HepG2 (cell line): ENCODE results near the gene LDAH. TPM values are rescaled to one million over a fixed set of nuclear protein-coding genes. Genes with fewer than 3 reads are reported as not detected.
A peak's percentile ranks its signal among the peaks of the same experiment; 100 is the strongest.

Experiments
- ATAC-seq: fragments of 200-7000 bp; cut with Tn5 transposase; 3 replicates; pipeline ENCODE4 v1.9.1; 2020; ENCODE audit warnings: mild to moderate bottlenecking, moderate library complexity
- BruUV-seq: library from RNA; stranded (reverse); fragments of 400-500 nt; replicated peaks from 2 replicates; lab custom pipeline; 2021; lab: Mats Ljungman, UMichigan
- CTCF ChIA-PET: fragments of 300-600 bp; formaldehyde crosslinking; extraction: SDS; loops from one replicate; lab custom pipeline; 2021; ENCODE audit warnings: low total read pairs, inconsistent platforms, low intra/inter-chr PET ratio; lab: Yijun Ruan, JAX
- POLR2A ChIA-PET: fragments of 350-600 bp; sonication (Branson Sonifier 250); formaldehyde crosslinking; loops from one replicate; lab custom pipeline; 2020; ENCODE audit warnings: antibody characterized with exemption, inconsistent platforms; lab: Yijun Ruan, JAX
- DNase-seq: peaks from one replicate; pipeline ENCODE4 v3.0.0-alpha.2; 2015; ENCODE audit warnings: low spot score
- FAIRE-seq: peaks from 3 replicates; lab custom pipeline; 2011; peaks lifted over from hg19 to GRCh38; lab: Jason Lieb, UNC
- H2AFZ ChIP-seq: one replicate; pipeline ENCODE4 v1.6.1; 2011; ENCODE audit warnings: low read length, inconsistent platforms
- H3K27ac ChIP-seq: fragments of 300-600 bp; 3 replicates; pipeline ENCODE4 v1.8.0; 2011; ENCODE audit warnings: mixed run types, mild to moderate bottlenecking, mixed read lengths, low read length, inconsistent platforms; ENCODE audit not compliant: insufficient read depth; ENCODE audit errors: extremely low read length
- H3K27me3 ChIP-seq, 2 experiments: fragments of 200-600 bp in 1 of 2; 2 replicates in 1 of 2; 3 replicates in 1 of 2; pipeline versions ENCODE4 v1.6.0 to v1.8.0; 2011; ENCODE audit warnings: low read length in 2 of 2, mild to moderate bottlenecking in 2 of 2, moderate library complexity in 2 of 2, inconsistent platforms in 1 of 2; ENCODE audit not compliant: insufficient read depth in 2 of 2, control insufficient read depth in 1 of 2
- H3K36me3 ChIP-seq, 2 experiments: fragments of 200-600 bp in 1 of 2; replicated peaks in 1 of 2; 2 replicates in 1 of 2; 3 replicates in 1 of 2; pipeline versions ENCODE4 v1.5.1 to v1.8.0; 2011; ENCODE audit warnings: low read length in 2 of 2, inconsistent platforms in 1 of 2; ENCODE audit not compliant: insufficient read depth in 2 of 2, control insufficient read depth in 1 of 2
- H3K4me1 ChIP-seq: 2 replicates; pipeline ENCODE4 v1.5.1; 2012; ENCODE audit warnings: low read length, inconsistent platforms; ENCODE audit not compliant: insufficient read depth
- H3K4me2 ChIP-seq: 2 replicates; pipeline ENCODE4 v1.6.0; 2011; ENCODE audit warnings: low read depth, low read length, inconsistent platforms
- H3K4me3 ChIP-seq, 3 experiments: fragments of 200-600 bp in 1 of 3; sonication (generic), shearing (Covaris generic) in 1 of 3; replicated peaks in 1 of 3; 2 replicates each; pipeline ENCODE4 v1.5.1; 2011 to 2016; ENCODE audit warnings: low read length in 3 of 3, inconsistent platforms in 2 of 3, low read depth in 2 of 3, mild to moderate bottlenecking in 2 of 3, control low read depth in 1 of 3, mixed read lengths in 1 of 3; ENCODE audit not compliant: insufficient read depth in 1 of 3
- H3K79me2 ChIP-seq: one replicate; pipeline ENCODE4 v1.6.1; 2011; ENCODE audit warnings: low read length, inconsistent platforms; ENCODE audit not compliant: insufficient read depth
- H3K9ac ChIP-seq: 2 replicates; pipeline ENCODE4 v1.6.0; 2011; ENCODE audit warnings: mild to moderate bottlenecking, low read depth, low read length, inconsistent platforms; ENCODE audit not compliant: insufficient read depth
- H3K9me3 ChIP-seq: 2 replicates; pipeline ENCODE4 v1.5.1; 2012; ENCODE audit warnings: mild to moderate bottlenecking, low read length
- H4K20me1 ChIP-seq: 2 replicates; pipeline ENCODE4 v1.6.0; 2011; ENCODE audit warnings: inconsistent platforms, mild to moderate bottlenecking, low read length, moderate library complexity; ENCODE audit not compliant: insufficient read depth
- CEBPB ChIP-seq: IDR thresholded peaks from 2 replicates; pipeline ENCODE4 v1.6.1; 2011; ENCODE audit warnings: low read depth, low read length, improper control_type of control experiment, borderline replicate concordance
- CEBPG ChIP-seq: IDR thresholded peaks from 2 replicates; pipeline ENCODE4 v1.6.1; 2016
- CHCHD3 ChIP-seq: sonication (generic); formaldehyde crosslinking; IDR thresholded peaks from 2 replicates; pipeline ENCODE4 v1.8.0; 2022; ENCODE audit warnings: mild to moderate bottlenecking, missing genetic modification reagents, moderate library complexity
- EP300 ChIP-seq, 3 experiments: sonication (generic) in 1 of 3; formaldehyde crosslinking in 1 of 3; IDR thresholded peaks; 2 replicates each; pipeline versions ENCODE4 v1.5.1 to v1.6.1; 2011 to 2020; ENCODE audit warnings: low read depth in 2 of 3, low read length in 2 of 3, borderline replicate concordance in 1 of 3, improper control_type of control experiment in 1 of 3, mild to moderate bottlenecking in 1 of 3, missing genetic modification reagents in 1 of 3, moderate library complexity in 1 of 3
- FOXP1 ChIP-seq, 2 experiments: fragments of 450-650 bp in 1 of 2; IDR thresholded peaks; 2 replicates each; pipeline ENCODE4 v1.6.1; 2017 to 2018; ENCODE audit warnings: antibody characterized with exemption in 1 of 2
- HDAC1 ChIP-seq: sonication (generic); formaldehyde crosslinking; IDR thresholded peaks from 2 replicates; pipeline ENCODE4 v1.5.1; 2020; ENCODE audit warnings: mild to moderate bottlenecking, missing genetic modification reagents
- HNF4A ChIP-seq: sonication (generic); formaldehyde crosslinking; IDR thresholded peaks from 2 replicates; pipeline ENCODE4 v1.4.0; 2020; ENCODE audit warnings: missing genetic modification reagents
- JUNB ChIP-seq: sonication (generic); formaldehyde crosslinking; IDR thresholded peaks from 2 replicates; pipeline ENCODE4 v1.8.0; 2022; ENCODE audit warnings: missing genetic modification reagents, mild to moderate bottlenecking, borderline replicate concordance
- MAFF ChIP-seq: IDR thresholded peaks from 2 replicates; pipeline ENCODE4 v1.6.1; 2011; ENCODE audit warnings: low read depth, low read length, improper control_type of control experiment
- MXD3 ChIP-seq: IDR thresholded peaks from 2 replicates; pipeline ENCODE4 v1.6.1; 2016; ENCODE audit warnings: mild to moderate bottlenecking, missing biosample characterization, missing genetic modification reagents
- NFE2L2 ChIP-seq: fragments of 150-350 bp; IDR thresholded peaks from 2 replicates; pipeline ENCODE4 v1.6.1; 2014; ENCODE audit warnings: low read length
- PPARG ChIP-seq: conservative IDR thresholded peaks from 2 replicates; pipeline ENCODE4 v1.6.1; 2016; ENCODE audit warnings: missing biosample characterization, missing genetic modification reagents
- SOX6 ChIP-seq, 2 experiments: fragments of 450-650 bp in 1 of 2; sonication (generic) in 1 of 2; formaldehyde crosslinking in 1 of 2; IDR thresholded peaks; 2 replicates each; pipeline versions ENCODE4 v1.4.0 to v1.6.1; 2017 to 2020; ENCODE audit warnings: antibody characterized with exemption in 1 of 2, mild to moderate bottlenecking in 1 of 2, missing genetic modification reagents in 1 of 2
- ZNF484 ChIP-seq: sonication (generic); formaldehyde crosslinking; IDR thresholded peaks from 2 replicates; pipeline ENCODE4 v1.5.1; 2020; ENCODE audit warnings: mild to moderate bottlenecking, low read depth, missing genetic modification reagents, borderline replicate concordance
- WGBS: methylation state at CpG from one replicate; pipeline ENCODE4 v1.1.6; 2017; ENCODE audit warnings: low lambda C conversion rate; 5-methylcytosine and 5-hydroxymethylcytosine counted together
- in situ Hi-C: cut with HindIII; loops from 2 replicates; pipeline ENCODE4 v1.10.0; 2017; ENCODE audit warnings: low pct_unique_long_range_greater_than_20kb; ENCODE audit not compliant: extremely low pct_ligation_motif_present
- intact Hi-C: fragments of 100-400 bp; cut with micrococcal nuclease; formaldehyde crosslinking; loops from one replicate; pipeline ENCODE4 v1.10.0; 2022; ENCODE audit not compliant: unreplicated experiment
- polyA plus RNA-seq, 8 experiments: library from polyadenylated mRNA; depleted of rRNA in 3 of 8; stranded (reverse) in 7 of 8; unstranded in 1 of 8; fragments of >200 nt; fragmentation: Illumina TruSeq in 4 of 8; extraction: Trizol in 4 of 8; gene quantifications; 2 replicates each; pipeline versions ENCODE4 v1.2.1 to v1.2.3, GENCODE V29; 2011 to 2016; ENCODE audit warnings: low read depth in 4 of 8, missing spikeins in 1 of 8, mixed read lengths in 1 of 8; ENCODE audit not compliant: insufficient read depth in 1 of 8
- total RNA-seq, 5 experiments: library from RNA; depleted of rRNA; stranded (reverse); fragments of >200 nt; fragmentation: Illumina TruSeq; extraction: Trizol; gene quantifications; 2 replicates each; pipeline ENCODE4 v1.2.3, GENCODE V29; 2016; ENCODE audit warnings: low read depth in 1 of 5
- TF ChIP-seq, protein P1 (sequence below): sonication (generic); formaldehyde crosslinking; IDR thresholded peaks from 2 replicates; pipeline ENCODE4 v1.4.0; 2020; ENCODE audit warnings: mild to moderate bottlenecking, missing genetic modification reagents

Gene LDAH
- total and polyA plus RNA-seq, 2 of the 13 experiments (the other 11 are each of a cell fraction or from before 2014, with no cell fraction given) = 28.8 to 46.2 TPM

DNA sequence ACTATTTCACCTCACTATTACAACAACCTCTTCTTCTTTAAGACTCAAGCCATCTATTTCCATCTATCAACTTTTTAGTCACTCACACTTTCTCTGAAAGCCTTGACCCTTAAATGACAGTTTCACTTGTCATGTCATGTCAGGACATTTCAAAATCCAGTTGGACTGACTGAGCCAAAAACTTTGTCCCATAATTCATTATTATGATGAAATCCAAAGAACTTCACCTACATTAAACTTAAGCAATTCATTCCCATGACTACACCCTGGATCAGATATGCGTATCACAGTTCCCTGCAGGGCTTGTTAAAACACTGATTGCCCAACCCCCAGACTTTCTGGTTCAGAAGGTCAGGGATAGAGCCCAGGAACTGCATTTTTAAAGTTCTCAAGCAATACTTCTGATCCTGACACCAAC lies 26.5 kb downstream of the LDAH start:
- in situ Hi-C loops = loop anchor here (25.0 kb wide), 1 partner anchor 366 kb away; no protein-coding TSS in a partner anchor
- Histone ChIP-seq H3K79me2 (peaks cover 5% of the 10 kb centered on the region), H3K27ac (no peak overlapping the region), H3K4me3 (no peak overlapping the region), H3K9ac (no peak overlapping the region), H4K20me1 (no peaks in the 10 kb centered on the region; the same call in 1 of the 2 replicates), H3K9me3 (peaks cover 10% of the 10 kb centered on the region; the same call in 1 of the 2 replicates), H3K36me3 (peaks cover 1 to 36% of the 10 kb centered on the region in 2 experiments; a peak in 4 of 5 replicates), H3K27me3 (no peaks in the 10 kb centered on the region), H3K4me1 (peaks cover 19% of the 10 kb centered on the region), H2AFZ (no peak overlapping the region), H3K4me2 (no peak overlapping the region)
- CTCF ChIA-PET = no interaction called here
- intact Hi-C loops = no loop called here
- BruUV-seq = no TSS peak
- ATAC-seq = peak; percentile 80
- TF ChIP-seq JUNB (CRISPR knock-in tag) = no peak
- TF ChIP-seq ZNF484 = no peak
- peak; percentile 19; the same call in 1 of the 2 replicates for TF ChIP-seq HNF4A (CRISPR knock-in tag)
- no peak for TF ChIP-seq MXD3 (CRISPR knock-in tag)
- TF ChIP-seq EP300 (IDR thresholded peaks at IDR 0.05; ENCODE audit: low read depth in 2 of 2, low read length in 2 of 2) = 0 out of 4 replicates have a peak, but pooled peaks of 1 of the 2 experiments have one; percentile 4
- TF ChIP-seq EP300 (CRISPR knock-in tag; IDR thresholded peaks at IDR 0.05; ENCODE audit: borderline replicate concordance) = no peak
- TF ChIP-seq CEBPG = peak; percentile 75
- TF ChIP-seq MAFF = no peak
- TF ChIP-seq FOXP1 (IDR thresholded peaks at IDR 0.05) = no peak
- TF ChIP-seq FOXP1 (CRISPR knock-in tag; IDR thresholded peaks at IDR 0.05) = no peak
- no peak for TF ChIP-seq NFE2L2
- TF ChIP-seq, protein P1, sequence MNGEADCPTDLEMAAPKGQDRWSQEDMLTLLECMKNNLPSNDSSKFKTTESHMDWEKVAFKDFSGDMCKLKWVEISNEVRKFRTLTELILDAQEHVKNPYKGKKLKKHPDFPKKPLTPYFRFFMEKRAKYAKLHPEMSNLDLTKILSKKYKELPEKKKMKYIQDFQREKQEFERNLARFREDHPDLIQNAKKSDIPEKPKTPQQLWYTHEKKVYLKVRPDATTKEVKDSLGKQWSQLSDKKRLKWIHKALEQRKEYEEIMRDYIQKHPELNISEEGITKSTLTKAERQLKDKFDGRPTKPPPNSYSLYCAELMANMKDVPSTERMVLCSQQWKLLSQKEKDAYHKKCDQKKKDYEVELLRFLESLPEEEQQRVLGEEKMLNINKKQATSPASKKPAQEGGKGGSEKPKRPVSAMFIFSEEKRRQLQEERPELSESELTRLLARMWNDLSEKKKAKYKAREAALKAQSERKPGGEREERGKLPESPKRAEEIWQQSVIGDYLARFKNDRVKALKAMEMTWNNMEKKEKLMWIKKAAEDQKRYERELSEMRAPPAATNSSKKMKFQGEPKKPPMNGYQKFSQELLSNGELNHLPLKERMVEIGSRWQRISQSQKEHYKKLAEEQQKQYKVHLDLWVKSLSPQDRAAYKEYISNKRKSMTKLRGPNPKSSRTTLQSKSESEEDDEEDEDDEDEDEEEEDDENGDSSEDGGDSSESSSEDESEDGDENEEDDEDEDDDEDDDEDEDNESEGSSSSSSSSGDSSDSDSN (CRISPR knock-in tag) = no peak
- TF ChIP-seq SOX6 (IDR thresholded peaks at IDR 0.05) = no peak
- no peak for TF ChIP-seq SOX6 (CRISPR knock-in tag; IDR thresholded peaks at IDR 0.05)
- TF ChIP-seq CHCHD3 (CRISPR knock-in tag) = no peak
- TF ChIP-seq PPARG = no peak
- peak; percentile 76 for TF ChIP-seq CEBPB
- TF ChIP-seq HDAC1 = no peak
- no peak for FAIRE-seq
- 71% methylated on average over 1 of the region's 1 CpG for WGBS
- POLR2A ChIA-PET = no interaction called here
- peak; percentile 35 for DNase-seq
